Activated CD4-positive, alpha-beta T cell treated with anti-CD3 and anti-CD28 coated beads for 36 hours (primary cell): ENCODE data around the gene BRD1. TPM values are rescaled to one million over a fixed set of nuclear protein-coding genes. Genes with fewer than 3 reads are reported as not detected.

ENCODE experiments used
- ATAC-seq: fragments of 200-7000 bp; cut with Tn5 transposase; one replicate; pipeline ENCODE4 v1.10.0; 2021; ENCODE audit warnings: mild to moderate bottlenecking, moderate library complexity
- CTCF ChIA-PET: fragments of 350-600 bp; sonication (Branson Sonifier 250); formaldehyde crosslinking; loops from one replicate; lab custom pipeline; 2021; ENCODE audit warnings: antibody characterized with exemption; lab: Charles Lee
- POLR2A ChIA-PET: fragments of 350-600 bp; sonication (Branson Sonifier 250); formaldehyde crosslinking; loops from one replicate; lab custom pipeline; 2021; ENCODE audit warnings: antibody characterized with exemption, inconsistent platforms; lab: Charles Lee
- DNase-seq: peaks from one replicate; pipeline ENCODE4 v3.0.0-alpha.2; 2020
- H3K27ac Mint-ChIP-seq: one replicate; pipeline ENCODE4 v1.8.0; 2021; ENCODE audit warnings: mixed read lengths
- H3K27me3 Mint-ChIP-seq: one replicate; pipeline ENCODE4 v1.8.0; 2021; ENCODE audit warnings: mixed read lengths
- H3K36me3 Mint-ChIP-seq: one replicate; pipeline ENCODE4 v1.8.0; 2021; ENCODE audit warnings: low read depth, mixed read lengths
- H3K4me1 Mint-ChIP-seq: one replicate; pipeline ENCODE4 v1.8.0; 2021; ENCODE audit warnings: mixed read lengths
- H3K4me3 Mint-ChIP-seq: one replicate; pipeline ENCODE4 v1.8.0; 2021; ENCODE audit warnings: mild to moderate bottlenecking, moderate library complexity, mixed read lengths
- H3K9me3 Mint-ChIP-seq: one replicate; pipeline ENCODE4 v1.8.0; 2021; ENCODE audit warnings: low read depth, mixed read lengths
- intact Hi-C, 2 experiments: fragments of 100-400 bp; cut with DNase I in 1 of 2; cut with micrococcal nuclease in 1 of 2; formaldehyde crosslinking; loops; one replicate each; pipeline versions ENCODE4 v1.14.2 to v1.15.1; 2022 to 2024; cut with DNase I, micrococcal nuclease
- total RNA-seq, 2 experiments: library from RNA; stranded (reverse); gene quantifications; one replicate each; pipeline ENCODE4 v1.2.3, GENCODE V29; 2021

BRD1 gene
- total RNA-seq: 10 to 100 TPM; 22.1 to 23.6 TPM

GRCh38 chr22:49827853-49828598 lies at the start of gene BRD1:
Gene BRD1, minus strand, starts transcription at chr22:49827873. Its CDS starts 3,556 bp downstream, at chr22:49824317.
- intact Hi-C loops: loop anchor here (1.0 to 5.0 kb wide), 9 partner anchors 11 to 363 kb away; partner anchors contain the start of genes ALG12 (in 2 of the 2), CRELD2 (in 2 of the 2) and PIM3 (in 1 of the 2)
- ChIA-PET CTCF (no interaction called here), POLR2A (no interaction called here)
- peak within 1 kb of the TSS; percentile 88 for H3K4me3 Mint-ChIP-seq
- no peaks in the 10 kb centered on the region for H3K27me3 Mint-ChIP-seq
- peak within 1 kb of the TSS; percentile 92 for H3K27ac Mint-ChIP-seq
- peaks cover 40% of the 10 kb centered on the region for H3K4me1 Mint-ChIP-seq
- H3K9me3 Mint-ChIP-seq: no peaks in the 10 kb centered on the region
- DNase-seq (peak; percentile 73), ATAC-seq (peak; percentile 68)
- peaks cover 17% of the 10 kb centered on the region for H3K36me3 Mint-ChIP-seq

GRCh38 chr22:49873228-49873940 lies 45.7 kb upstream of the BRD1 start:
- intact Hi-C loops: no loop called here
- POLR2A ChIA-PET: interaction anchor here (0.9 kb wide), 1 partner anchor 11 kb away, joined by 5 read pairs; no protein-coding TSS in a partner anchor
- ATAC-seq: no peak
- no peak for DNase-seq
- CTCF ChIA-PET: interaction anchor here (0.6 kb wide), 1 partner anchor 446 kb away, joined by 3 read pairs; no protein-coding TSS in a partner anchor
- Mint-ChIP-seq H3K9me3 (peaks cover 13% of the 10 kb centered on the region), H3K4me3 (no peak overlapping the region), H3K27me3 (no peaks in the 10 kb centered on the region), H3K4me1 (peaks cover 35% of the 10 kb centered on the region), H3K27ac (no peak overlapping the region), H3K36me3 (peaks cover 46% of the 10 kb centered on the region)

GRCh38 chr22:49872347-49872746 lies 44.7 kb upstream of the BRD1 start:
- ChIA-PET CTCF (interaction anchor here (0.6 to 1.3 kb wide), 3 partner anchors 9 to 445 kb away, joined by 3 to 4 read pairs (median 3); no protein-coding TSS in a partner anchor), POLR2A (interaction anchor here (0.6 kb wide), 1 partner anchor 221 kb away, joined by 3 read pairs; no protein-coding TSS in a partner anchor)
- H3K9me3 Mint-ChIP-seq: peaks cover 13% of the 10 kb centered on the region
- DNase-seq: no peak
- intact Hi-C loops: no loop called here
- no peak overlapping the region for H3K27ac Mint-ChIP-seq
- H3K4me3 Mint-ChIP-seq: no peak overlapping the region
- no peaks in the 10 kb centered on the region for H3K27me3 Mint-ChIP-seq
- ATAC-seq: no peak
- peaks cover 49% of the 10 kb centered on the region for H3K36me3 Mint-ChIP-seq
- peaks cover 44% of the 10 kb centered on the region for H3K4me1 Mint-ChIP-seq

GRCh38 chr22:49871482-49871881 lies 43.8 kb upstream of the BRD1 start:
- H3K36me3 Mint-ChIP-seq: peaks cover 54% of the 10 kb centered on the region
- H3K4me1 Mint-ChIP-seq: peaks cover 50% of the 10 kb centered on the region
- ATAC-seq (no peak), DNase-seq (no peak)
- CTCF ChIA-PET: interaction anchor here (0.8 to 1.3 kb wide), 3 partner anchors 10 to 21 kb away, joined by 3 to 4 read pairs (median 3); no protein-coding TSS in a partner anchor
- no peak overlapping the region for H3K4me3 Mint-ChIP-seq
- POLR2A ChIA-PET: no interaction called here
- no peak overlapping the region for H3K27ac Mint-ChIP-seq
- H3K27me3 Mint-ChIP-seq: no peaks in the 10 kb centered on the region
- intact Hi-C loops: no loop called here
- H3K9me3 Mint-ChIP-seq: peaks cover 22% of the 10 kb centered on the region

- peak overlapping the region; percentile 63 for H3K27ac Mint-ChIP-seq
- peaks cover 50% of the 10 kb centered on the region for H3K4me1 Mint-ChIP-seq
- peak overlapping the region; percentile 16 for H3K4me3 Mint-ChIP-seq
- peak; percentile 65 for ATAC-seq
- H3K27me3 Mint-ChIP-seq: no peaks in the 10 kb centered on the region
- no peak for DNase-seq
- CTCF ChIA-PET: no interaction called here
- peaks cover 64% of the 10 kb centered on the region for H3K36me3 Mint-ChIP-seq
- peaks cover 30% of the 10 kb centered on the region for H3K9me3 Mint-ChIP-seq
- POLR2A ChIA-PET: interaction anchor here (0.7 kb wide), 1 partner anchor 33 kb away, joined by 3 read pairs; no protein-coding TSS in a partner anchor
- intact Hi-C loops: loop anchor here (5.0 kb wide), 1 partner anchor 43 kb away; the partner anchor contains the start of gene BRD1 (in 2 of the 2)
Measured at GRCh38 chr22:49869845-49870712, 42.4 kb upstream of the BRD1 start.

GRCh38 chr22:49869086-49869830 lies 41.6 kb upstream of the BRD1 start:
- CTCF ChIA-PET: interaction anchor here (1.9 kb wide), 1 partner anchor 12 kb away, joined by 5 read pairs; no protein-coding TSS in a partner anchor
- H3K36me3 Mint-ChIP-seq: peaks cover 59% of the 10 kb centered on the region
- DNase-seq: no peak
- peaks cover 30% of the 10 kb centered on the region for H3K9me3 Mint-ChIP-seq
- no peak for ATAC-seq
- intact Hi-C loops: loop anchor here (5.0 kb wide), 1 partner anchor 42 kb away; the partner anchor contains the start of gene BRD1 (in 2 of the 2)
- POLR2A ChIA-PET: no interaction called here
- no peaks in the 10 kb centered on the region for H3K27me3 Mint-ChIP-seq
- peaks cover 49% of the 10 kb centered on the region for H3K4me1 Mint-ChIP-seq
- H3K4me3 Mint-ChIP-seq: no peak overlapping the region
- no peak overlapping the region for H3K27ac Mint-ChIP-seq

GRCh38 chr22:49867303-49868265 lies 39.9 kb upstream of the BRD1 start:
- Mint-ChIP-seq H3K4me1 (peaks cover 54% of the 10 kb centered on the region), H3K27ac (peak overlapping the region; percentile 60), H3K36me3 (peaks cover 54% of the 10 kb centered on the region), H3K9me3 (peaks cover 30% of the 10 kb centered on the region), H3K27me3 (no peaks in the 10 kb centered on the region), H3K4me3 (no peak overlapping the region)
- peak; percentile 37 for ATAC-seq
- intact Hi-C loops: loop anchor here (5.0 kb wide), 1 partner anchor 40 kb away; the partner anchor contains the start of gene BRD1 (in 2 of the 2)
- ChIA-PET CTCF (interaction anchor here (1.4 to 1.9 kb wide), 2 partner anchors 8 to 10 kb away, joined by 4 to 5 read pairs; no protein-coding TSS in a partner anchor), POLR2A (no interaction called here)
- DNase-seq: no peak

GRCh38 chr22:49866646-49867045 lies 39.0 kb upstream of the BRD1 start:
- ChIA-PET POLR2A (no interaction called here), CTCF (no interaction called here)
- peaks cover 58% of the 10 kb centered on the region for H3K4me1 Mint-ChIP-seq
- H3K9me3 Mint-ChIP-seq: peaks cover 30% of the 10 kb centered on the region
- intact Hi-C loops: loop anchor here (5.0 kb wide), 1 partner anchor 39 kb away; the partner anchor contains the start of gene BRD1 (in 2 of the 2)
- H3K4me3 Mint-ChIP-seq: no peak overlapping the region
- H3K27ac Mint-ChIP-seq: no peak overlapping the region
- DNase-seq (no peak), ATAC-seq (no peak)
- no peaks in the 10 kb centered on the region for H3K27me3 Mint-ChIP-seq
- peaks cover 55% of the 10 kb centered on the region for H3K36me3 Mint-ChIP-seq

- no peaks in the 10 kb centered on the region for H3K27me3 Mint-ChIP-seq
- peaks cover 59% of the 10 kb centered on the region for H3K4me1 Mint-ChIP-seq
- H3K36me3 Mint-ChIP-seq: peaks cover 55% of the 10 kb centered on the region
- DNase-seq (no peak), ATAC-seq (no peak)
- H3K4me3 Mint-ChIP-seq: no peak overlapping the region
- CTCF ChIA-PET: no interaction called here
- no peak overlapping the region for H3K27ac Mint-ChIP-seq
- intact Hi-C loops: loop anchor here (5.0 kb wide), 1 partner anchor 39 kb away; the partner anchor contains the start of gene BRD1 (in 2 of the 2)
- peaks cover 30% of the 10 kb centered on the region for H3K9me3 Mint-ChIP-seq
- POLR2A ChIA-PET: no interaction called here
Measured at GRCh38 chr22:49866134-49866533, 38.5 kb upstream of the BRD1 start.
